ENCODE data around the gene NBPF3.
"Not testable (repeated sequence)": the region's sequence is repeated elsewhere in the genome, so short reads cannot be mapped to it uniquely, and the experiment has no call there.

- TF ChIP-seq CTCF (IDR thresholded peaks at IDR 0.05); MAX (IDR thresholded peaks at IDR 0.05); PBX3 (IDR thresholded peaks at IDR 0.05); JUNB (IDR thresholded peaks at IDR 0.05); HOXB13 (CRISPR knock-in tag; IDR thresholded peaks at IDR 0.05; ENCODE audit: low read depth); MYC (IDR thresholded peaks at IDR 0.05; ENCODE audit: borderline replicate concordance, low read length): not testable (repeated sequence)
These were observed 6.7 kb downstream of the NBPF3 start for GRCh38 chr1:21446647-21447046.

Measured in A549 (cell line).